Activated naive CD4-positive, alpha-beta T cell treated with anti-CD3 and anti-CD28 coated beads, Interleukin-2, amount 10 ng/mL, durations not matched to agents 7 days and 5 days (primary cell): ENCODE data around the gene CHML.

ENCODE experiments used
- CTCF ChIA-PET: fragments of 350-600 bp; sonication (Branson Sonifier 250); formaldehyde crosslinking; loops from one replicate; lab custom pipeline; 2021; ENCODE audit warnings: antibody characterized with exemption; lab: Charles Lee
- DNase-seq: peaks from one replicate; pipeline ENCODE4 v3.0.0-alpha.2; 2020
- H3K27ac Mint-ChIP-seq: one replicate; pipeline ENCODE4 v1.8.0; 2021; ENCODE audit warnings: mild to moderate bottlenecking, moderate library complexity, mixed read lengths
- H3K27me3 Mint-ChIP-seq: one replicate; pipeline ENCODE4 v1.8.0; 2021; ENCODE audit warnings: mild to moderate bottlenecking, mixed read lengths
- H3K36me3 Mint-ChIP-seq: one replicate; pipeline ENCODE4 v1.8.0; 2021; ENCODE audit warnings: mixed read lengths
- H3K4me1 Mint-ChIP-seq: one replicate; pipeline ENCODE4 v1.8.0; 2021; ENCODE audit warnings: mixed read lengths
- H3K4me3 Mint-ChIP-seq: one replicate; pipeline ENCODE4 v1.8.0; 2021; ENCODE audit warnings: mild to moderate bottlenecking, moderate library complexity, mixed read lengths
- H3K9me3 Mint-ChIP-seq: one replicate; pipeline ENCODE4 v1.8.0; 2021; ENCODE audit warnings: mixed read lengths

Gene CHML

GRCh38 chr1:241605146-241605805, 34.9 kb downstream of the CHML start:
- H3K27ac Mint-ChIP-seq, result no peak overlapping the region
- H3K27me3 Mint-ChIP-seq, result no peaks in the 10 kb centered on the region
- peaks cover 5% of the 10 kb centered on the region for H3K36me3 Mint-ChIP-seq
- no peak for DNase-seq
- CTCF ChIA-PET, result interaction anchor here (1.2 to 1.6 kb wide), 2 partner anchors 21 to 393 kb away, joined by 3 read pairs; partner anchors contain the start of gene MAP1LC3C
- no peaks in the 10 kb centered on the region for H3K9me3 Mint-ChIP-seq
- no peaks in the 10 kb centered on the region for H3K4me1 Mint-ChIP-seq
- no peak overlapping the region for H3K4me3 Mint-ChIP-seq

GRCh38 chr1:241603731-241604245, 36.4 kb downstream of the CHML start:
- H3K36me3 Mint-ChIP-seq, result peaks cover 5% of the 10 kb centered on the region
- no peak overlapping the region for H3K4me3 Mint-ChIP-seq
- DNase-seq, result no peak
- H3K27me3 Mint-ChIP-seq, result no peaks in the 10 kb centered on the region
- H3K9me3 Mint-ChIP-seq, result no peaks in the 10 kb centered on the region
- H3K27ac Mint-ChIP-seq, result no peak overlapping the region
- CTCF ChIA-PET, result no interaction called here
- H3K4me1 Mint-ChIP-seq, result no peaks in the 10 kb centered on the region

GRCh38 chr1:241600496-241600901, 39.7 kb downstream of the CHML start:
- no peak overlapping the region for H3K27ac Mint-ChIP-seq
- CTCF ChIA-PET, result interaction anchor here (1.1 kb wide), 1 partner anchor 10 kb away, joined by 3 read pairs; no protein-coding TSS in a partner anchor
- no peak for DNase-seq

GRCh38 chr1:241598249-241598648, 41.9 kb downstream of the CHML start:
- Mint-ChIP-seq H3K27ac (no peak overlapping the region), H3K4me3 (no peak overlapping the region), H3K4me1 (no peaks in the 10 kb centered on the region), H3K9me3 (no peaks in the 10 kb centered on the region), H3K27me3 (no peaks in the 10 kb centered on the region), H3K36me3 (peaks cover 15% of the 10 kb centered on the region)
- no peak for DNase-seq
- CTCF ChIA-PET, result no interaction called here

More at GRCh38 chr1:241600496-241600901, 39.7 kb downstream of the CHML start:
- no peak overlapping the region for H3K4me3 Mint-ChIP-seq
- peaks cover 7% of the 10 kb centered on the region for H3K36me3 Mint-ChIP-seq
- H3K4me1 Mint-ChIP-seq, result no peaks in the 10 kb centered on the region
- no peaks in the 10 kb centered on the region for H3K9me3 Mint-ChIP-seq
- H3K27me3 Mint-ChIP-seq, result no peaks in the 10 kb centered on the region

- no peak overlapping the region for H3K4me3 Mint-ChIP-seq
- H3K4me1 Mint-ChIP-seq, result no peaks in the 10 kb centered on the region
- H3K36me3 Mint-ChIP-seq, result peaks cover 10% of the 10 kb centered on the region
These were observed 43.5 kb downstream of the CHML start for GRCh38 chr1:241596633-241597032.

DNA sequence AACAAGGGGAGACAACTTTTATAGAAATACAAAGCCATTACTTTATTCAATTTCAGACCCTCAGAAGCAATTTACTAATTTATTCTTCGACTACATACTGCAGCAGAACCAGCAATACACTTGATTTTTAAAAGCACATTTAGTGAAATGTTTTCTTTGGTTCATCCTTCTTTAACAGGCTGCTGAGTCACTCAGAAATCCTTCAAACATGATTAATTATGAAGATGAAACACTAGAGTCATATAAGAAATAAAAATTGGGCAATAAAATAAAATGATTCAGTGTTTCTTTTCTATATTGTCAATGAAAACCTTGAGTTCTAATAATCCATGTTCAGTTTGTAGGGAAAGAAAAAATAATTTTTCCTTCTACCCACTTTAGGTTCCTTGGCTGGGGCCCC, 47.0 kb downstream of the CHML start:
- H3K9me3 Mint-ChIP-seq, result no peaks in the 10 kb centered on the region
- H3K27ac Mint-ChIP-seq, result no peak overlapping the region
- no peak overlapping the region for H3K4me3 Mint-ChIP-seq
- H3K4me1 Mint-ChIP-seq, result no peaks in the 10 kb centered on the region
- CTCF ChIA-PET, result no interaction called here
- no peak for DNase-seq
- peaks cover 10% of the 10 kb centered on the region for H3K36me3 Mint-ChIP-seq
- no peaks in the 10 kb centered on the region for H3K27me3 Mint-ChIP-seq

More at GRCh38 chr1:241596633-241597032, 43.5 kb downstream of the CHML start:
- Mint-ChIP-seq H3K27me3 (no peaks in the 10 kb centered on the region), H3K27ac (no peak overlapping the region), H3K9me3 (no peaks in the 10 kb centered on the region)
- no peak for DNase-seq
- CTCF ChIA-PET, result no interaction called here

DNA sequence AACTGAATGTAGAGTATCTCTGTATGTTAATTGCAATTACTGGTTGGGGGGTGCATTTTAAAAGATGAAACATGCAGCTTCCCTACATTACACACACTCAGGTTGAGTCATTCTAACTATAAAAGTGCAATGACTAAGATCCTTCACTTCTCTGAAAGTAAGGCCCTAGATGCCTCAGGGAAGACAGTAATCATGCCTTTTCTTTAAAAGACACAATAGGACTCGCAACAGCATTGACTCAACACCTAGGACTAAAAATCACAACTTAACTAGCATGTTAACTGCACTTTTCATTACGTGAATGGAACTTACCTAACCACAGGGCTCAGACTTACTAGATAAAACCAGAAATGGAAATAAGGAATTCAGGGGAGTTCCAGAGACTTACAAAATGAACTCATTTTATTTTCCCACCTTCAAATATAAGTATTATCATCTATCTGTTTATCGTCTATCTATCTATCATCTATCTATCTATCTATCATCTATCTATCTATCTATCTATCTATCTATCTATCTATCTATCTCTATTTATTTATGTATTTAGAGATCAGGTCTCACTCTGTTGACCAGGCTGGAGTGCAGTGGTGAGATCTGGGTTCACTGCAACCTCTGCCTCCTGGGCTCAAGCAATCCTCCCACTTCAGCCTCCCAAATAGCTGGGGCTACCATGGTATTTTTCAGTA, 47.8 kb downstream of the CHML start:
- Mint-ChIP-seq H3K4me1 (no peaks in the 10 kb centered on the region), H3K9me3 (no peaks in the 10 kb centered on the region), H3K27me3 (no peaks in the 10 kb centered on the region), H3K4me3 (no peak overlapping the region), H3K36me3 (peaks cover 10% of the 10 kb centered on the region), H3K27ac (no peak overlapping the region)
- CTCF ChIA-PET, result interaction anchor here (1.4 kb wide), 2 partner anchors 19 to 23 kb away, joined by 3 to 5 read pairs; no protein-coding TSS in a partner anchor
- DNase-seq, result no peak

- H3K27me3 Mint-ChIP-seq, result no peaks in the 10 kb centered on the region
- H3K4me3 Mint-ChIP-seq, result no peak overlapping the region
- H3K4me1 Mint-ChIP-seq, result no peaks in the 10 kb centered on the region
- DNase-seq, result no peak
- CTCF ChIA-PET, result interaction anchor here (1.4 kb wide), 2 partner anchors 19 to 22 kb away, joined by 3 to 5 read pairs; no protein-coding TSS in a partner anchor
- H3K27ac Mint-ChIP-seq, result no peak overlapping the region
- no peaks in the 10 kb centered on the region for H3K9me3 Mint-ChIP-seq
- peaks cover 10% of the 10 kb centered on the region for H3K36me3 Mint-ChIP-seq
These were observed 48.4 kb downstream of the CHML start for GRCh38 chr1:241591736-241592135.

DNA sequence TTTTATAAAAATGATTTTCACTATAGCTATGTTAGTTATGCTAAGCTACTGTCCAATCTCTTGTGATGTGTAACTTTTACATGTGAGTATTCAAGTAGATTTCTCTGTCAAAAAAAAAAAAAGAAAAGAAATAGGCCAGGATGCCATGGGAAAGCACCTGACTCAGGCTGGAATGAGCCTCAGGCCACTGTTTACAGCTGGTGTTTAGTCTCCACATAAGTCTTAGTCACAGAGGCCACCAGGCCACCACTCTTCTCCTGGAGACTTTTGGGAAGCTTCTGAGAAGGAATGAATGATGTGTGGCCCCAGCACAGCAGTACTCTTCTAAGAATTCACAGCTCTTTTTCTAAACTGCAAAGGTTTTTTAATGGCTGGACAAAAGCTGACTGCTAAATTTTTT, 48.9 kb downstream of the CHML start:
- H3K4me1 Mint-ChIP-seq, result no peaks in the 10 kb centered on the region
- CTCF ChIA-PET, result interaction anchor here (1.4 kb wide), 3 partner anchors 20 to 36 kb away, joined by 3 to 5 read pairs (median 3); no protein-coding TSS in a partner anchor
- no peak overlapping the region for H3K4me3 Mint-ChIP-seq
- H3K27ac Mint-ChIP-seq, result no peak overlapping the region
- H3K27me3 Mint-ChIP-seq, result no peaks in the 10 kb centered on the region
- H3K36me3 Mint-ChIP-seq, result peaks cover 9% of the 10 kb centered on the region
- DNase-seq, result no peak
- H3K9me3 Mint-ChIP-seq, result no peaks in the 10 kb centered on the region

GRCh38 chr1:241590719-241591118, 49.5 kb downstream of the CHML start:
- Mint-ChIP-seq H3K9me3 (no peaks in the 10 kb centered on the region), H3K27me3 (no peaks in the 10 kb centered on the region), H3K4me3 (no peak overlapping the region), H3K36me3 (peaks cover 7% of the 10 kb centered on the region), H3K27ac (no peak overlapping the region), H3K4me1 (no peaks in the 10 kb centered on the region)
- no peak for DNase-seq
- CTCF ChIA-PET, result interaction anchor here (1.4 kb wide), 2 partner anchors 20 to 37 kb away, joined by 3 read pairs; no protein-coding TSS in a partner anchor
